Measurements from ENCODE around the gene CDC42.

Gene CDC42

DNA sequence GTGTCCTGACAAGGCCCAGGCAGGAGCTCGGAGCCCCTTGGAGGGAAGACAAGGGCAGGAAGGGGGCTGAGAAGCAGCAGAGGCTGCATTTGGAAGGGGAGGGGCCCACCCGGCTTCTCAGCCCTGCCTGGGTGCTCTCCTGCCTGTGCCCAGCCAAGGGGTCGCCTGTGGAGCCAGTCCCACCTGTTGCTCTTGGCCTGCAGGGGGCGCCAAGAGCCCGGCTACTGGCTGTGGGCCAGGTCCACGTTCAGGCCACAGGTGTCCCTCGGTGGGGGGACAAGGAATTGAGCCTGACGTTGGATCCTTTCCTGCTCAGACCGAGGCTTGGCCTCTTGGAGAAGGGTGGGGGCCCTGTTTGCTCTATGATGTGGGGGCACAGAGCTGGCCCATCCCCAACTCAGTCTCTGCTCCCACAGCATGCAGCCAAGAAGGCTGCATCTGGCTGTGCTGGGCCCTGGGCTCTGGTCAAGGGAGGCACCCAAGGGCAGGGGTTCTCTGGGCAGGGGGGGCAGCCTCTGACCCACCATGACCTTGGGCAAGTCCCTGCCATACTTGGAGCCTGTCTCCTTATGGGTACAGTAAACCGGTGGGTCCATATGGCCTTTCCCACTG lies 79.5 kb downstream of the CDC42 start:
- peak; percentile 52 for DNase-seq

DNA sequence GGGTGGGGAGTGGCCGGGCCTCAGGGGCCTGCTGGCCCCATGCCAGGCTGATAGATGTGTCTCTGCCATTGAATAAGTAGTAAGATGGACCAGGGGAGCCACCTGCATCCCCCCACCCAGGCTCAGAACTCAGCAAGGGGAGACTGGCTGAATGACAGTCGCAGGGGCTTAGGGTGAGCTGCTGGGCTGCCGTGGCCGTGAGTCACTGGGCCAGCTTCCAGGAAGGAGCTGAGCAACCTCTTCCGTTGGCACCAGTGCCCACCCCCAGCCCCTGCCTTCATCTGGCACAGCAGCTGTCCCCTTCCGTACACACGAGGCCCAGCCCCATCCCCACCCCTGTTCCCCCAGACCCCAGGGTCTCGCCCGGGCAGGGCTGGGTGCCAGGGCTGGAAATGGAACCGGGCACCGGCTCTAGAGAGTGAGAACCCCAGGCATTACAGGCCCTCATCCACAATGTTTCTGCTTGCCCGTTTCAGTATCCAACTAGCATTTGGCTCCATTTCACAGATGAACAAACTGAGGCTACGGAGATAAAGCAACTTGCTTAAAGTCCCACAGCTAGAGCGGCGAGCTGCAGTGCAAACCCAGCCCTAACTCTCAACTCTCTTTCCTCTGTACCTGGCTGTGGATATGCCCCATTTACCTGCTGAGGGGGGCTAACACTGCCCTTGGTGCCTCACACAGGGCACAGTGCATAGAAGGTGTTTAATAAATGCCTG lies 80.2 kb downstream of the CDC42 start:
- no peak for DNase-seq

DNA sequence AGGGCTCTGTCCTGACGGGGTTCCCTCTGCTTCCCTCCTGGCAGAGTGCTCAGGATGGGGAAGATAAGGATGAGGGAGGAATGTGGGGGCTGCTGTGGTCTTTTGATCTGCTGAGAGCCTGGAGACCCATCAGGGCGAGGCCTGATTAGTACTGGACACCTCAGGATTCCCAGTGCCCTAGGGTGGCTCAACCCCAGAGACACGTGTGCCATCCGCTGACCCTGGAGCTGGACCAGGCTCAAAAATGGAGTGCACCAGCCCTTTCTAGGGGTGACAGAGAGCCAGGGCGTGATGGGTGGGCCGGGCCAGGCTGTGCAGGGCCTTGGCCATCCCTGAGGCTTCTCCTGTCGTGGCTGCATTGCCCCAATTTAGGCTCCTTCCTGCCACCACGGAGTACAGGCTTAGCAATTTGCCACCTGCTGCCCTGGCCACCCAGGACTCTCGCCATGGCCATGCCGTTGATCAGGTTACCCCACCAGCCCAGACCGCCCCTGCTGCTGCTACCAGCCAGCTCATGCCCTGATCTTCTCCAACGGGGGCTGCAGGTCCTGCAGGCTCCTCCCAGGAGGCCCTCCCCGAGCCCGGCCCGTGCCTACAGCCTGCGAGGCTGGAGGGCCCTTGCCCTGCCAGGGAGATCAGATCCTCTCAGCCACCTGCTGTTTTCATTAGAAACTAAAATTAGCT lies 80.9 kb downstream of the CDC42 start:
- no peak for DNase-seq

DNA sequence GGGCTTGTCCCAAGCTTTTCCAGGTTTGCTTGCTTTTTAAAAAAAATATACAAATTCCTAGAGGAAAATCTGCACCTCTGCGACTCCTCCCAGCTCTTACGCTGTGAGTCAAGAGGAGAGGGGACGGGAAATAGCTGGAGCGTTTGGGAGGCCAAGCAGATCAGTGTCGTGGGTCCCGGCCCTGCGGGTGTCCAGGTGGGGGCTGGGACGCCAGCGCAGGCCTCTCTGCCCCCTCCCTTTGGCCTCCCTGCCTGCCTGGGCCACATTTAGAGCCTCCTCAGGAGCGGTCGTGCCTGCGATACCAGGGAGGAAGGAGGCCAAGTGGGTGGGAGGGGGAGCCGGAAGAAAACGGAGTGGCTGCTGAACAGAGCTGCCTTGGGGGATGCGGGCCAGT lies 81.4 kb downstream of the CDC42 start:
- DNase-seq: no peak

DNA sequence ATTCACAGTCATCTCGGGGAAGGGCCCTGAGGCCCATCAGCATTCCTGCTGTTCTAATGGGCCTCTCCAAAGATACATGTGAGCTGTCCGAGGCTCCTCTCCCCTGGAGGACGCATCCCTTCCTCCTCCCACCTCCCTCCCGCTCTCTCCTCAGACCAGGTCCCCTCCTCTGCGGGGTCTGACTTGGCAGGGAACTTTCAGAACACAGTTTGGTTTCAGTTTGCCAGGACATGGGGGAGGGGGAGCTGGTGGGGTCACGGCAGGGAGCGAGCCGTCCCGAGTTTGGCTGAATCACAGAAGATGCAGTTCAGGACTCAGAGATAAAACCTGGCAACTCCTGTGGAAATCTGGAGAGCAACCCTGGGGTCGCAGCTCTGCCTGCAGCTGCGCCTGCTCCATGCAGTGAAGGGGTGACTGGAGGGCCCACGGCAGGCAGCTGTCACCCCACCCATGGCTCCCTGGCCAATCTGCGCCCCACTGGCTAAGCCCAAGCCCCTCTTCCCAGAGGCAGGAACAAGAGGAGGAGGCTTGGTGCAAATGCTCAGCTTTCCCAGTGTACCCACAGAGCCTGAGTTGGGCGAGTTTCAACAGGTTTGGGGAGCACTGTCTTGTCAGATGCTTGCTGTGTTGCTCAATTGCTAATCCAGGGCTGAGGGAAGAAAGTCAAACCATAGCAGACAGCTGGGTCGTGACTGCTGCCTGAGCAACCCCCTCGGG lies 84.7 kb downstream of the CDC42 start:
- no peak for DNase-seq

DNA sequence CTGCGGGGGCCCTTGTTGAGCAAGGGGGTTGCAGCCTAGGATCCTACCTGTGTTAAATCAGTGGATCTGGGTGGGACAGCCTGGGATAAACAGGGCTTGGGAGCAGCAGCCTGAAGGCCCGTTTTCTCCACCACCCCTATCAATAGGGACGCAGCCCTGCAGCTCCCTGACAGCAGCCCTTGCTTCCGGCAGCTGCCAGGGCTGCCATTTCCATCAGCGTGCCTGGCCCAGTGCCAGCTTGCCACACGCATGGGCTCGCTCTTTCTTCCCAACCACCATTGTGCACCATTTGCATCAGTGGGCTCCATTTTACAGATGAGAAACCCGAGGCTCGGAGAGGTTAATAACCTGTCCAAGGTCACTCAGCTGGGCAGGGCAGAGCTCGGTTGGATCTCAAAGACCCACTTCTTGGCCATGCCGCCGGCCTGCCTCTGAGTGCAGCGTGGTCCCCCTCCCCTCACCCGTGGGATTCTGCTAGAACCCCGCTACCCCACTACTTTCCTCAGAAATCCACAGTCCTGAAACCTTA lies 86.6 kb downstream of the CDC42 start:
- DNase-seq: no peak

DNA sequence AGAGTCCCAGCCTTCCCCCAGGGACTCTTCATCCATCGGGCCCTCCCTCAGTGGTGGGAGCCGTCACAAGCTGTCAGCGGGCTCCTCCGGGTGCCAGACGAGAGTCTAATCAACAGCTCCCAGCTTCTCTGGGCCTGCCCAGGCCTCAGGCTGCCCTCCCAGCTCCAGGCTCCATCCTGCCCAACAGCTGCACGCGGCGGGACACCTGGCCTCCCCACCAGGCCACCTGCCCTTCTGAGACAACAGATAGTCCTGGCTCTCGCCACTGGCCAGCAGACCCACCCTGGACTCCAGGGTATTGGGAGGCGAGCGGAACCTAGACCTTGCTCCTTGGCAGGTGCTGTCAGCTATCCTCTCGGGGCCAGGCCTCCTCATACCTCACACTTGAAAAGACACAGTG lies 87.3 kb downstream of the CDC42 start:
- no peak for DNase-seq

All from T-helper 9 cell (primary cell).